ENCODE data around the gene ARHGAP10. TPM values are rescaled to one million over a fixed set of nuclear protein-coding genes. Genes with fewer than 3 reads are reported as not detected.
"Not testable (repeated sequence)": the region's sequence is repeated elsewhere in the genome, so short reads cannot be mapped to it uniquely, and the experiment has no call there.

Gene ARHGAP10
- total RNA-seq, 2 donors from 2014 or later, result 41.4 to 46.5 TPM

DNA sequence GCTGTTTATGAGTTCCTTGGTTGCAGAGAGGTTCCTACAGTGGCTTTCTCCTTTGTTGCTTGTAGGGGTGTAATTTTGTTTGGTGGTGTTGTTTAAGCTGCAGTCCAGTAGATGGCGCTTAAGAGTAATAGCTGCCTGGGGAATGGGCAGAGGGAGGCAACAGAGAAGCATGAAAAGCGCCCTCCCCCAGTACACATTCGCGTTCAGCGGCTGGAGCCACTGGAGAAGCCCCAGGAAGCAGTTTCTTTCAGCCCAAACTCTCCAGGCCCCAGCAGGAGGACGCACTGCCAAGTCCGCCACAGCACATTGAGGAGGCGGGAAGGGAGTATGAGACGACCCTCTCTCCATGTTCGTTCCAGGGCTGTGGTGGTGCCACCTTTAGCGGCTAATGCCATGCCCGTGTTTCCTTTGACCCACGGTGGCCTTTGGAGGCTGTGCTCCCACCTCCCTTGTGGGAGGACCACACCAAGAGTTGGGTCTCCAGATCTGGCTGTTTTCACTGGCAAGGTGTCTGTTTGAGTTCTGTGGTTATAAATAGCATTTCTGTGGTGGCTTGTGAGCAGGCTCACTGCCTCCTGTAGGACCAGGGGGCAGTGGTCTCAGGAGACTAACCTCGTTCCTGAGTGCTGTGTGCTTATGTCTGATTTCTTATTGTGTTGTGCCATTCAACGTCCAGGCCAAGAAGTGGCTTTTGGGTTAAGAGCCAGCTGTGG is 252.3 kb downstream of the ARHGAP10 start:
- ATAC-seq (peak; percentile 67 to 77), DNase-seq (peak; percentile 23)
- intact Hi-C loops (cut with DNase I), result no loop called here

- ATAC-seq (peak in 1 of 2 donors; percentile 11), DNase-seq (no peak)
- intact Hi-C loops (cut with DNase I), result no loop called here
Observed at GRCh38 chr4:147984778-147985138, 252.9 kb downstream of the ARHGAP10 start.

GRCh38 chr4:147985376-147985775 is 253.5 kb downstream of the ARHGAP10 start:
- DNase-seq (no peak), ATAC-seq (no peak)
- intact Hi-C loops (cut with DNase I), result no loop called here

GRCh38 chr4:147987252-147987651 is 255.4 kb downstream of the ARHGAP10 start:
- ATAC-seq (no peak), DNase-seq (no peak)
- intact Hi-C loops (cut with DNase I), result no loop called here

DNA sequence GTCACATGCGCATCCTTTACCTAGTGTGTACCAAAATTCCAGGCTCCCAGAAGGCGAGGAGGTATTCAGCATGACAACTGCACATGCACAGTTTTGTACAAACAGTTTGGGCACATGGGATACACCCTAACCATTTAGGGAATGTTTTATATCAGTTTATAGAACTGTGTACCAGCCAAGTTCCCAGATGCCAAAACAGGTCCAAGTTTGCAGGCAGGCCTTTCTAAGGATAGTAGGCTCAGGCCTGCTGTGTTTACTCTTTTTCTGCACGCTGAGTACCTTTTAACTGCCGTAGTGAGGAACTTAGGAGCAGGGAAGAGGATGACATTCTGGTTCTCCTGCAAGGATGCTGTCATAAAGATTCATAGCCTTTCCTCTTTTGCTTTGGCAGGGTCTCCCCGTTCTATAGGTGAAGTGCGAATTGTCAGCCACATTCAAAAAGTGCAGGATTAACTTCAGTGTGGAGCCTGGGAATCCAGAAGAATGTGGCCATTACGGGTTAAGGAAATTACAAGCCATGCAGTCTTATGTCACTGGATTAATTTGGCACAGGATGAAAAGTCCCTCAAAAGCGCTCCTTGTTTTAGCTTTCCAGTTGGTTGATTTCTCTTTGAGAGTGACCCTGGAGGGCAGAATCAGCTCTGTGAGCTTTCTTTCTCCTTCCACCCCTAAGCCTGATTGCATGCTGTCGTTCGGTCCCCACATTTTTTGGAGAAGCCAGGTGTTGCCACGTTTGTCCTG is 259.8 kb downstream of the ARHGAP10 start:
- ATAC-seq, result peak; percentile 43 to 64
- DNase-seq, result no peak
- intact Hi-C loops (cut with DNase I), result no loop called here

DNA sequence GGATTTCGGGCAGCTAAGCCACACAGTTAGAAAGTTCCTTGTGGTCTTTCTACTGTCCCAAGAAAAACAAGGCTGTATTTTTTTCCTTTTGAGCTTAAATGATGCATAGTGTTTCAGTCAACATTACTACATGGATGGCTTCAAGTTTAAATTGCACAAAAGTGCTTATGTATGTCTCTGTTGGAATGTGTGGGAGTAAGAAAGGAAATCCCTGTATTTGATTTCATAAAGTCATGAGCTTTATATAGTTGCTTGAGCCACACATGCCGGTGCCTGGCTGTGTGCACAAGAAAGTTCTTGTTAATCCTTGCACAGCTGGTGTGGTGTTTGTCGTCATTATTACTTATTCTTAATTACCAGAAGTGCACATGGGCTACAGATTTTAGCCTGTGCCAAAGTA is 262.2 kb downstream of the ARHGAP10 start:
- intact Hi-C loops (cut with DNase I), result no loop called here
- no peak for ATAC-seq
- DNase-seq, result no peak

GRCh38 chr4:147994491-147995385 is 262.9 kb downstream of the ARHGAP10 start:
- intact Hi-C loops (cut with DNase I), result no loop called here
- DNase-seq (no peak), ATAC-seq (no peak)

- ATAC-seq (peak; percentile 82 to 84), DNase-seq (no peak)
- intact Hi-C loops (cut with DNase I), result no loop called here
Observed at GRCh38 chr4:147996859-147997258, 265.0 kb downstream of the ARHGAP10 start.

DNA sequence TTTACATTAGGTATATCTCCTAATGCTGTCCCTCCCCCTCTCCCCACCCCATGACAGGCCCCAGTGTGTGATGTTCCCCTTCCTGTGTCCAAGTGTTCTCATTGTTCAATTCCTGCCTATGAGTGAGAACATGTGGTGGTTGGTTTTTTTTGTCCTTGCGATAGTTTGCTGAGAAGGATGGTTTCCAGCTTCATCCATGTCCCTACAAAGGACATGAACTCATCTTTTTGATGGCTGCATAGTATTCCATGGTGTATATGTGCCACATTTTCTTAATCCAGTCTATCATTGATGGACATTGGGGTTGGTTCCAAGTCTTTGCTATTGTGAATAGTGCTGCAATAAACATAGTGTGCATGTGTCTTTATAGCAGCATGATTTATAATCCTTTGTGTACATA is 268.1 kb downstream of the ARHGAP10 start:
- DNase-seq; intact Hi-C loops (cut with DNase I): not testable (repeated sequence)

GRCh38 chr4:148004228-148004857 is 272.5 kb downstream of the ARHGAP10 start:
- DNase-seq, result no peak
- intact Hi-C loops (cut with DNase I), result no loop called here
- ATAC-seq, result peak; percentile 35 to 82

More for the DNA sequence above, 268.1 kb downstream of the ARHGAP10 start:
- ATAC-seq, result not testable (repeated sequence)

DNA sequence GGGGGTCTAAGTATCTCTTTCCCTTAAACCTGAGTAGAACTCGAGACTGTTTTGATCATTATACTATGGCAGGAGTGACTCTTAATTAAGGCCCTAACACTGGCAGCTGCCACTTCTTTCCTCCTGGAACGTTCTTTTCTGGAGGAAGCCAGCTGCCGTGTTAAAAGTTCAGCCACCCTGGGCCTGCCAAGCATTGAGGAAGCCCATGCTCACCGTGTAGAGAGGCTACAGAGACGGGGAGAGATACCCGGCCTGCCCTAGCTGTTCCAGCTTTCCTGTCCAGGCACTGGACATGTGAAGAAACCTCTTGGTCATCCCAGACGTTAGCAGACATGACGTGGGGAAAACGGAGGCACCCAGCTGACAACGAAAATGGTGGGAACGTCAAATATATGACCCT is 274.1 kb downstream of the ARHGAP10 start:
- intact Hi-C loops (cut with DNase I), result no loop called here
- no peak for ATAC-seq
- DNase-seq, result no peak

GRCh38 chr4:148007314-148007760 is 275.4 kb downstream of the ARHGAP10 start:
- peak; percentile 83 to 98 for ATAC-seq
- intact Hi-C loops (cut with DNase I), result no loop called here

DNA sequence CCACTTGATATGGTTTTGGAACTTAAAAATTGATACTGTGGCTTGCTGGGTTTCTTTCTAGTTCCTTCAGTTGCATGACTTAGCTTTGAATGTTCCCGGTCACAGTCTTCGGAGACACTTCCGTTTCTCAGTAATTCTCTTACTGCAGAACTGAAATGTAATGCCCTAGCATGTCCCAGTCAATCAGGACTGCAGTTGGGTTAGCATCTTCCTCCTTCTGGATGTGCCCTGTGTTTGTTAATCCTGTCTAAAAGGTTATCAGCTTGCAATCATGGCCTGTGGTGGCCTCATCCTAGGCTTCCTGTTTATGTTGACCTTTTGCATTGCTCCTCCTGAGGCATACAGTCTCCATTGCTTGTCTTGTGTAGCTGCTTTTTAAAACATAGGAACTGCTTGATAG is 275.9 kb downstream of the ARHGAP10 start:
- DNase-seq (no peak), ATAC-seq (peak in 1 of 2 donors; percentile 17)
- intact Hi-C loops (cut with DNase I), result no loop called here

More at GRCh38 chr4:148007314-148007760, 275.4 kb downstream of the ARHGAP10 start:
- DNase-seq, result no peak

- intact Hi-C loops (cut with DNase I), result no loop called here
- ATAC-seq (peak in 1 of 2 donors; percentile 54), DNase-seq (no peak)
Observed at GRCh38 chr4:148015058-148015457, 283.2 kb downstream of the ARHGAP10 start.

GRCh38 chr4:148015468-148015867 is 283.6 kb downstream of the ARHGAP10 start:
- ATAC-seq (no peak), DNase-seq (no peak)
- intact Hi-C loops (cut with DNase I), result no loop called here

DNA sequence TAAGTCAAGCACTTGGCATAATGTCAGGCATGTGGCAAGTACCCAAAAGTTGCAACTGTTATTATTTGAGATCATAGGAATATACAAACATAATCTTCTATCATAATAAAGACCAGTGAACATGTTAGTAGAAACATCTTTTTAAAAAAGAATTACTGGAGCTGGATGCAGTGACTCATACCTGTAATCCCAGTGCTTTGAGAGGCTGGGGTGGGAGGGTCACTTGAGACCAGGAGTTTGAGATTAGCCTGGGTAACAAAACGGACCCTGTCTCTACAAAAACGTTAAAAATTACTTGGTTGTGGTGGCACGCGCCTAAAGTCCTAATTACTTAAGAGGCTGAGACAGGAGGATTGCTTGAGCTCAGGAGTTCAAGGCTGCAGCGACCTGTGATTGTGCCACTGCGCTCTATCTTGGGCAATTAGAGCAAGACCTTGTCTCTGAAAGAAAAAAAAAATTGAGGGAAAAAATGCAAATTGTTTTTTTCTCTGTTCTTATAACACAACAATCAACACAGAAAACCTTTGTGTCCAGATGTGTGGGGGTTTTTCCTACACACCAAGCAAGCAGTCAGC is 284.3 kb downstream of the ARHGAP10 start:
- DNase-seq (no peak), ATAC-seq (no peak)
- intact Hi-C loops (cut with DNase I), result no loop called here

- DNase-seq, result peak; percentile 44
- ATAC-seq, result peak; percentile 64 to 68
Observed at GRCh38 chr4:148017801-148018200, 285.9 kb downstream of the ARHGAP10 start.

GRCh38 chr4:148021686-148022085 is 289.8 kb downstream of the ARHGAP10 start:
- no peak for DNase-seq
- no peak for ATAC-seq
- intact Hi-C loops (cut with DNase I), result no loop called here

More at GRCh38 chr4:148017801-148018200, 285.9 kb downstream of the ARHGAP10 start:
- intact Hi-C loops (cut with DNase I), result no loop called here

DNA sequence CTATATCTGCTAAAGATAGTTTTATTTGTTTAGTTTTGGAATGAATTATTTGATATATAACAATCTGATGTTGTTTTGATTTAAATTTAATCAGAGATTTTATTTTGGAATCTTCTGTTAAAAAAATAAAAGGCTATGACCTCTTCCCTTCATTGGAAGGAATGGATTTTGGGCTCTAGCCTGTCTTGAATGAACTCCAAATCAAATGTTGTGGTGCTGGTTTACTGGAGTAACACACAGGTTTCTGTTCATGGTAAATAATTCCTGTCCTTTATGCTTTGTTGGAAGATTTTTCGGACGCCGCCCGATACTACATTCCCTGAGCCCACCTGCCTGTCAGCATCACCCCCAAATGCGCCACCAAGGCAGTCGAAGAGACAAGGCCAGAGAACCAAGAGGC is 291.1 kb downstream of the ARHGAP10 start:
- DNase-seq (no peak), ATAC-seq (no peak)
- intact Hi-C loops (cut with DNase I), result no loop called here

Data from left cardiac atrium (tissue), 4 donors.